ENCODE measurements around the gene CTNNA2.

Gene CTNNA2

GRCh38 chr2:79796641-79797040 is 283.8 kb downstream of the CTNNA2 start:
- DNase-seq, result no peak

- DNase-seq, result no peak
Observed at GRCh38 chr2:79798776-79799175, 285.9 kb downstream of the CTNNA2 start.

GRCh38 chr2:79799729-79800128 is 286.9 kb downstream of the CTNNA2 start:
- no peak for DNase-seq

- no peak for DNase-seq
Observed at GRCh38 chr2:79801082-79801481, 288.2 kb downstream of the CTNNA2 start.

GRCh38 chr2:79817288-79817687 is 304.4 kb downstream of the CTNNA2 start:
- no peak for DNase-seq

- no peak for DNase-seq
Observed at GRCh38 chr2:79820281-79820680, 307.4 kb downstream of the CTNNA2 start.

- no peak for DNase-seq
Observed at GRCh38 chr2:79822136-79822535, 309.3 kb downstream of the CTNNA2 start.

GRCh38 chr2:79824086-79824786 is 311.4 kb downstream of the CTNNA2 start:
- no peak for DNase-seq

- DNase-seq, result no peak
Observed at GRCh38 chr2:79827881-79828280, 315.0 kb downstream of the CTNNA2 start.

- DNase-seq, result no peak
Observed at GRCh38 chr2:79830501-79830900, 317.6 kb downstream of the CTNNA2 start.

GRCh38 chr2:79831961-79832360 is 319.1 kb downstream of the CTNNA2 start:
- DNase-seq, result no peak

- DNase-seq, result no peak
Observed at GRCh38 chr2:79832511-79833234, 319.8 kb downstream of the CTNNA2 start.

- no peak for DNase-seq
Observed at GRCh38 chr2:79833235-79833878, 320.5 kb downstream of the CTNNA2 start.

- DNase-seq, result no peak
Observed at GRCh38 chr2:79835911-79836310, 323.1 kb downstream of the CTNNA2 start.

- no peak for DNase-seq
Observed at GRCh38 chr2:79844011-79844410, 331.2 kb downstream of the CTNNA2 start.

- no peak for DNase-seq
Observed at GRCh38 chr2:79846878-79847277, 334.0 kb downstream of the CTNNA2 start.

GRCh38 chr2:79849241-79849640 is 336.4 kb downstream of the CTNNA2 start:
- DNase-seq, result no peak

- DNase-seq, result no peak
Observed at GRCh38 chr2:79849949-79850348, 337.1 kb downstream of the CTNNA2 start.

GRCh38 chr2:79850912-79851311 is 338.1 kb downstream of the CTNNA2 start:
- DNase-seq, result no peak

GRCh38 chr2:79855264-79856006 is 342.6 kb downstream of the CTNNA2 start:
- DNase-seq, result no peak

- DNase-seq, result no peak
Observed at GRCh38 chr2:79857888-79858287, 345.0 kb downstream of the CTNNA2 start.

GRCh38 chr2:79860228-79861058 is 347.6 kb downstream of the CTNNA2 start:
- no peak for DNase-seq

GRCh38 chr2:79861059-79861374 is 348.2 kb downstream of the CTNNA2 start:
- DNase-seq, result no peak

Measured in activated CD4-positive, alpha-beta T cell treated with anti-CD3 and anti-CD28 coated beads, Interleukin-2, amount 50 U/mL, for 4 hours (primary cell).